GM19240 (cell line): ENCODE results near the gene RNFT2.

ENCODE experiments used
- DNase-seq: peaks from one replicate; pipeline ENCODE4 v3.0.0; 2011; ENCODE audit warnings: low spot score; ENCODE audit not compliant: insufficient read length

The RNFT2 gene

GRCh38 chr12:116876151-116876869 is 138.2 kb downstream of the RNFT2 start:
- DNase-seq, result no peak

DNA sequence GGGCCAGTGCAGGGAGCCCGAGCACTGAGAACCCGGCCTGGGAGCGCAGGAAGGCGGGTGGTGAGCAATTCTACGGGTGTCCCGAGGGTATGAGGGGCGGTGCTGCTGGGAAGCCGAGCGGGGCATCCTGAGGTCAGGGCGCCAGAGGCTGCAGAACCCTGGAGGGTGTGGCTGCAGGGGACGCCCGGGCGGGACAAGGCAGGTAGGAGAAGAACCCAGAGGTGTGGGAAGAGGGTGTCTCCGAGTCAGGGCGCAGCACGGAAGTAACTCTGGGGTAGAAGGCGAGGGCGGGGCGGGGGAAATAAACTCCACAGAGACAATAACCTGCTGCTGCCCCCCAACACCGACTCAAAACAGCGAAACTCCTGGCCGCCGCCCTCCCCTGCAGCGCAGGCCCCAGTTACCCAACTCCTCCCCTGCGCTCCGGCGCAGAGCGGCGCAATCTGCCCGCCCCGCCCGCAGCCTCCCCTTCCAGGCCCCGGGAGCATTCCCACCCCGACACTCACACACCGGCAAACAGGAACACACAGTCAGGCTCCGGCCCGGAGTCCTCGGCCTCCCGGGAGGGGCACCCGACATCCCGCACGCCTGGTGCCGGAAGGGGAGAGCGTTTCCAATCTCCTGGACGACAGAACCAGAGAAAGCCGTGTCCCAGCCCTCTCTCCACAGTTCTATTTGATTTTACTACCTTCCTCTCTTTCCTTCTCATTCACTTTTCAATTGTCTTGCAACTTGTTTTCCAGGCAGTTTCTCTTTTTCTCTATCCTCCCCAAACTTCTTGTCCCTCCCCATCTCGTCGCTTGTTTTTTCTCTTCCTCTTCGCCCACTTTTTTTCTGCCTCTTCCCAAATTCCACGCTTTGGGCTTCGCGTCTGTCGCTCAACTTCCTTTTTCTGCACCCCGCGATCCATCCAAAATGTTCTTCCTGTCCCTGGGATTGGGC is 140.7 kb downstream of the RNFT2 start:
- DNase-seq, result no peak

DNA sequence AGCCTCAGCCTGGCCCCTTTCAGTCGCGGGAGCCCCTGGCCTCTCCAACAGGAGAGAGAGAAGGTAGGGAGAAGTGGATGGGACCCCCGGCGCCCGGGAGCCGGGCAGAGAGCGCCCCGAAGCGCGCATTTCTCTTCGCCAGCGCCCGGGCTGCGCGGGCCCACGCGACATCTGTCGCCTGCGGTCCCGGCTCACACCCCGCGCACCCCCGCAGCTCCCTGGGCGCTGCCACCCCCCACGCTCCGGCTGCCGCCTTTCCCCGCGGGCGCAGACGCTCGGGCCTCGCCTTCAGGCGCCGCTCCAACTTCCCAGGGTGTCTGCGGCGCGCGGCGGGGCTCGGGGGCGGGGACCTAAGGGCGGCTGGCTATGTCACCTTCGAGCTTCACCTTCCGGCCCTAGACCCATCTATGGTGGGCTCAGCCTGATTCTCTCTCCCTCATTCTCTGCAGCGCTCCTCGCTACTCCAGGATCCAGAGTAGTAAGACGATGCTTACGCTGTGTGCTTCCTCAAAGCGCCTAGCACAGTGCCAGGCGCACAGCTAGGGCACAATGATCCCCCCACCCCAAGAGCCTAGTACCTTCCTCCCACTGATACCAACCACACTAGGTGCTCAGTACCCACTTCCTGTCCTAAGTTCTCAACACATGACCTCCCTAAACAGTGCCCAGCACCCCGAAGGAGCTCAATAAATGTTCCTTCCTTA is 141.5 kb downstream of the RNFT2 start:
- DNase-seq, result no peak

GRCh38 chr12:116880213-116880816 is 142.2 kb downstream of the RNFT2 start:
- no peak for DNase-seq

DNA sequence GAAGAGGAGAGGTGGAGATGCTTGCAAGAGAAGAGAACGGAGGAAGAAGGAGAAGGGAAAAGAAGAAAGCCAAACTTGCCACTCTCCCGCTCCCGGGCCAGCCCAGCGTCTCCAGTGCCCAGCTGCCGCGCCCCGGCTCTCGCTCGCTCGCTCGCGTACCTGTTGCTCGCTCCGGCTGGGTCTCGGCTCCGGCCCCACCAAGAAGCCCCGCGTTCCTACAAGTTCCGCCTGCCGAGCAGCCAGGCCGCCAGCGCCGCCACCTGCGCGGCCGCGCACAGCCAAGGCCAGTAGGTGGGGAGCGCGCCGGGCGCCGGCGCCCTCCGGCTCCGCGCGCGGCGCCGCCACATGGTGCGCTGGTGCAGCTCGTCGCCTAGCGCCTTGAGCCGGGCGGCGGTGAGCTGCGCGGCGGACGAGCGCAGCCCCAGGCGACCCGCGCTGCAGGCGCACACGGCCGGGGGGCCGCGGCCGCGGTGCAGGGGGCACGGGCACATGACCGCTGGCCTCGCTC is 142.8 kb downstream of the RNFT2 start:
- DNase-seq, result no peak

GRCh38 chr12:116881325-116881876 is 143.3 kb downstream of the RNFT2 start, which contains the start of gene HRK:
HRK (minus strand) TSS chr12:116881441; CDS start chr12:116881307, 134 bp downstream.
- no peak for DNase-seq

- DNase-seq, result no peak
These were observed 143.9 kb downstream of the RNFT2 start for GRCh38 chr12:116881877-116882507.

DNA sequence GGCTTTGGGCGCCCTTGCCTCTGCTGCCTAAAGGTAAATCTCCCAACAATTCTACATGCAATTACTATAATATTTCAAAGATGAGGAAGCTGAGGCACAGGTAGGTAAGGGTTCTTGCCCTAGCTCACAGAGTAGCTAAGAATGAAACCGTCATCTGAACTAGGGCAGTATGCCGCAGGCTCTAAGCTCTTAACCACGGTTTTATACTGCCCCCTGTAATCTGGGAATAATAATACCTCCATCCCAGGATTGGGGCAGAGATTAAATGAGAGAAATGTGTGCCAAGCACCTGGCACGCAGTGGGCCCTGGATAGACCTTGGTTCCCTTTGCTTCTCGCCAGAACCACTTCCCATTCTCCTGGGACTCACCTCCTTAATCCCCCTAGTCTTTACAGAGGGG is 144.6 kb downstream of the RNFT2 start:
- no peak for DNase-seq

DNA sequence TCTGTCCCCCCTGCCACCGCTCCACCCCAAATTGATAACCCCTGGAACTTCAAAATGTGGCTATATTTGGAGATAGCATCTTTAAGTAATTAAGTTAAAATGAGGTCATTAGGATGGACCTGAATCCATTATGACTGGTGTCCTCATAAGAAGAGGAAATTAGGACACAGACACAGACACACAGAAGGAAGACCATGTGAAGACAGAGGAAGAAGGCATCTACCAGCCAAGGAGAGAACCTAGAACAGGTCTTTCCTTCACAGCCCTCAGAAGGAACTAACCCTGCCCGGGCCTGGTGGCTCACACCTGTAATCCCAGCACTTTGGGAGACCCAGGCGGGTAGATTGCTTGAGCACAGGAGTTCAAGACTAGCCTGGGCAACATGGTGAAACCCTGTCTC is 146.8 kb downstream of the RNFT2 start:
- DNase-seq, result no peak

GRCh38 chr12:116885491-116885890 is 147.4 kb downstream of the RNFT2 start:
- no peak for DNase-seq

DNA sequence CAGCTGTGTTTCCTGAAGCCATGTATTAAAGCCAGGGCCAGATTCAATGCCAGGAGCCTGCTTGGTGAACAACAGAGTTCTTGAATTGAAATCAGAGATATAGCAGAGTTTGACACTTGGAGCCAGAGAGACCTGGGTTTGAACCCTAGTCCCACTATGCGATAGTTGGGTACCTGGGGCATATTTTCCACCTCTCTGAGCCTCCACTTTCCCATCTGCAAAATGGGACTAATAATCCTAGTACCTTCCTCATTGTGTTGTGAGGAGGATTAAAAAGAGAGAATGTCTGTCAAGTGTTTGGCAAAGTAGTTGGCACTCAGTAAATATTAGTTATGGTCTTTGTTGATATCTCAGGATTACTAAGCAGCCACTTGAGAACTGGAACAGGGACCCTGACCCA is 149.1 kb downstream of the RNFT2 start:
- DNase-seq, result no peak

- no peak for DNase-seq
These were observed 149.8 kb downstream of the RNFT2 start for GRCh38 chr12:116887897-116888296.

- DNase-seq, result no peak
These were observed 152.2 kb downstream of the RNFT2 start for GRCh38 chr12:116890330-116890729.

DNA sequence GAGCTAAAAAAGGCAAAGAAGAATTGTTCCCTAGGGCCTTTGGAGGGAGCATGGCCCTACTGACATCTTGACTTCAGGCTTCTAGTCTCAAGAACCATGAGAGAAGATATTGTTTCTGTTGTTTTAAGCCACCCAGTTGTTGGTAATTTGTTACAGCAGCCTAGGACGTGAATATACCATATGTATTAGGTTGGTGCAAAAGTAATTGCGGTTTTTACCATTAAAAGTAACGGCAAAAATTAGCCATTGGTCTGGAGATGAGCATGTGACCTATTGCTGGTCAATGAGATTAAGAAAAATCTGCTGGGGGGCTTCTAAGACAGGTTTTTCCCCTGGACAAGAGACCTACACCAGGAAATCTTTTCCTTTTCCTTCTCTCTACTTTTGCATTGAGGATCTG is 152.9 kb downstream of the RNFT2 start:
- no peak for DNase-seq

- no peak for DNase-seq
These were observed 154.4 kb downstream of the RNFT2 start for GRCh38 chr12:116892349-116893140.

DNA sequence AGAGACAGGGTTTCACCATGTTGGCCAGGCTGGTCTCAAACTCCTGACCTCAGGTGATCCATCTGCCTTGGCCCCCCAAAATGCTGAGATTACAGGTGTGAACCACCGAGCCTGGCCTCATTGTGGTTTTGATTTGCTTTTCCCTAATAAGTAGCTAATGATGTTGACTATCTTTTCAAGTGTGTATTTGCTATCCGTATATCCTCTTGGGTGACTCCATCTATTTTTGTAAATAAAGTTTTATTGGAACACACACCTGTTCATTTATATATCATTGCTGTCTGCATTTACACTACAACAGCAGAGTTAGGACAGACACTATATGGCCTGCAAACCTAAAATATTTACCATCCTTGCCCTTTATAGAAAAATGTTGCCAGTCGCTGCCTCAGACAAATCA is 156.8 kb downstream of the RNFT2 start:
- DNase-seq, result no peak

- no peak for DNase-seq
These were observed 158.4 kb downstream of the RNFT2 start for GRCh38 chr12:116896411-116896924.

GRCh38 chr12:116897476-116897875 is 159.4 kb downstream of the RNFT2 start:
- no peak for DNase-seq

DNA sequence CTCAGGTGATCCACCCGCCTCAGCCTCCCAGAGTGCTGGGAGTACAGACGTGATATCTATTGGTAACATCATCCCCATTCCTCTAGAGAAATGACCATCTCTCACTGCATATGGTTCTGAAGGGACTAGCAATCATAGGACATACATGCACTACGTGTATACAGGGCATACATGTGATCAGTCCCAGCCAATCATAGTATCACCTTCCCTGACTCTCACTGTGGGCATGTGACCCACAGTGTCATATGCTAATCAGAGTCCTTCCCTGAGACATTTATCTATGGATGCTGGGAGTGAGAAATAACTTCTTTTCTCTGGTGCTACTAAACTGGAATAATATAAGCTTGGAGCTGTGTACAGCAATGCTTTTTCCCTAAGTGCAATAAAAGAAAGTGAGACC is 160.6 kb downstream of the RNFT2 start:
- DNase-seq, result no peak
